PC-9 (cell line): ENCODE measurements around the gene KCNA2. TPM values are rescaled to one million over a fixed set of nuclear protein-coding genes. Genes with fewer than 3 reads are reported as not detected.

ENCODE experiments used
- BruUV-seq: library from RNA; stranded (reverse); fragments of 400-500 nt; replicated peaks from 2 replicates; lab custom pipeline; 2021; lab: Mats Ljungman, UMichigan
- CTCF ChIA-PET: fragments of 300-600 bp; sonication (Branson Sonifier 250); formaldehyde crosslinking; loops from one replicate; lab custom pipeline; 2022; ENCODE audit warnings: antibody characterized with exemption; lab: Charles Lee
- POLR2A ChIA-PET: fragments of 300-600 bp; sonication (Branson Sonifier 250); formaldehyde crosslinking; loops from one replicate; lab custom pipeline; 2022; ENCODE audit warnings: antibody characterized with exemption; ENCODE audit not compliant: unreplicated experiment; lab: Charles Lee
- DNase-seq, 2 experiments: peaks; one replicate each; pipeline versions ENCODE4 v3.0.0 to v3.0.0-alpha.2; 2015 to 2022; ENCODE audit warnings: mixed read lengths in 1 of 2
- H2AFZ ChIP-seq: fragments of 200-600 bp; sonication (generic); 2 replicates; pipeline ENCODE4 v1.8.1; 2017; ENCODE audit warnings: antibody characterized with exemption
- H3F3A ChIP-seq: fragments of 200-600 bp; sonication (generic); 2 replicates; pipeline ENCODE4 v1.8.1; 2017; ENCODE audit warnings: antibody characterized with exemption, mild to moderate bottlenecking, low read depth; ENCODE audit not compliant: insufficient read depth
- H3K27ac ChIP-seq: fragments of 200-600 bp; sonication (generic); 2 replicates; pipeline ENCODE4 v1.6.1; 2016; ENCODE audit warnings: mixed run types
- H3K27me3 ChIP-seq: fragments of 200-600 bp; sonication (generic); 2 replicates; pipeline ENCODE4 v1.6.1; 2016; ENCODE audit warnings: low read depth, mixed run types; ENCODE audit not compliant: insufficient read depth
- H3K36me3 ChIP-seq: fragments of 200-600 bp; sonication (generic); 2 replicates; pipeline ENCODE4 v1.6.1; 2016; ENCODE audit warnings: low read depth, mixed run types
- H3K4me1 ChIP-seq: fragments of 200-600 bp; sonication (generic); replicated peaks from 2 replicates; pipeline ENCODE4 v1.6.1; 2016; ENCODE audit warnings: mixed run types; ENCODE audit not compliant: insufficient read depth
- H3K4me2 ChIP-seq: fragments of 200-600 bp; sonication (generic); 2 replicates; pipeline ENCODE4 v1.6.1; 2017; ENCODE audit warnings: mixed run types
- H3K4me3 ChIP-seq: fragments of 200-600 bp; sonication (generic); 2 replicates; pipeline ENCODE4 v1.6.1; 2016; ENCODE audit warnings: mixed run types
- H3K79me2 ChIP-seq: fragments of 200-600 bp; sonication (generic); 2 replicates; pipeline ENCODE4 v1.6.1; 2017; ENCODE audit warnings: low read depth, mixed run types
- H3K9me2 ChIP-seq: fragments of 200-600 bp; sonication (generic); 2 replicates; pipeline ENCODE4 v1.8.1; 2017; ENCODE audit warnings: mild to moderate bottlenecking; ENCODE audit not compliant: insufficient read depth
- H3K9me3 ChIP-seq: fragments of 200-600 bp; sonication (generic); 2 replicates; pipeline ENCODE4 v1.8.1; 2016; ENCODE audit warnings: low read depth; ENCODE audit not compliant: insufficient read depth
- H4K20me1 ChIP-seq: fragments of 200-600 bp; sonication (generic); 2 replicates; pipeline ENCODE4 v1.8.1; 2017; ENCODE audit not compliant: insufficient read depth
- CTCF ChIP-seq: fragments of 200-600 bp; sonication (generic); conservative IDR thresholded peaks from 2 replicates; pipeline ENCODE4 v1.6.1; 2017; ENCODE audit warnings: mixed run types, antibody characterized with exemption, mild to moderate bottlenecking, moderate library complexity
- EZH2 ChIP-seq: fragments of 200-600 bp; sonication (generic); IDR thresholded peaks from 2 replicates; pipeline ENCODE4 v1.8.0; 2017; ENCODE audit warnings: antibody characterized with exemption, low read depth
- intact Hi-C: fragments of 100-400 bp; cut with micrococcal nuclease; formaldehyde crosslinking; loops from one replicate; pipeline ENCODE4 v1.10.0; 2022; ENCODE audit not compliant: unreplicated experiment
- total RNA-seq: library from RNA; stranded (reverse); gene quantifications from 2 replicates; pipeline ENCODE4 v1.2.3, GENCODE V29; 2021

Gene KCNA2
- total RNA-seq, 1 experiment from 2014 or later: not detected

GRCh38 chr1:110612060-110612745, 6.0 kb upstream of the KCNA2 start:
- no peaks in the 10 kb centered on the region for H3F3A ChIP-seq
- intact Hi-C loops: no loop called here
- no peak overlapping the region for H2AFZ ChIP-seq
- H4K20me1 ChIP-seq: no peaks in the 10 kb centered on the region
- no peaks in the 10 kb centered on the region for H3K79me2 ChIP-seq
- POLR2A ChIA-PET: no interaction called here
- no peak overlapping the region for H3K4me3 ChIP-seq
- H3K27me3 ChIP-seq: peaks cover 48% of the 10 kb centered on the region
- H3K4me2 ChIP-seq: no peak overlapping the region
- CTCF ChIA-PET: no interaction called here
- no peaks in the 10 kb centered on the region; the same call in 1 of the 2 replicates for H3K4me1 ChIP-seq
- DNase-seq: peak in 1 of 2 experiments; percentile 45
- H3K36me3 ChIP-seq: no peaks in the 10 kb centered on the region
- no peaks in the 10 kb centered on the region for H3K9me3 ChIP-seq
- BruUV-seq: no TSS peak
- no peaks in the 10 kb centered on the region for H3K9me2 ChIP-seq
- no peak for TF ChIP-seq EZH2
- TF ChIP-seq CTCF: no peak
- no peak overlapping the region for H3K27ac ChIP-seq

GRCh38 chr1:110610696-110611286, 4.6 kb upstream of the KCNA2 start:
- no peaks in the 10 kb centered on the region for H3K79me2 ChIP-seq
- TF ChIP-seq EZH2 (no peak), CTCF (no peak)
- intact Hi-C loops: no loop called here
- H3F3A ChIP-seq: no peaks in the 10 kb centered on the region
- H3K27me3 ChIP-seq: peaks cover 61% of the 10 kb centered on the region
- no peak overlapping the region for H3K4me2 ChIP-seq
- H4K20me1 ChIP-seq: no peaks in the 10 kb centered on the region
- ChIA-PET CTCF (interaction anchor here (0.7 kb wide), 1 partner anchor 202 kb away, joined by 4 read pairs; no protein-coding TSS in a partner anchor), POLR2A (no interaction called here)
- H3K4me3 ChIP-seq: no peak overlapping the region
- BruUV-seq: no TSS peak
- no peaks in the 10 kb centered on the region for H3K36me3 ChIP-seq
- H2AFZ ChIP-seq: no peak overlapping the region
- DNase-seq: no peak
- no peaks in the 10 kb centered on the region for H3K9me2 ChIP-seq
- H3K4me1 ChIP-seq: no peaks in the 10 kb centered on the region
- no peak overlapping the region for H3K27ac ChIP-seq
- no peaks in the 10 kb centered on the region for H3K9me3 ChIP-seq

GRCh38 chr1:110610084-110610483, 3.9 kb upstream of the KCNA2 start:
- Histone ChIP-seq H3K9me2 (no peaks in the 10 kb centered on the region), H3K9me3 (no peaks in the 10 kb centered on the region), H3K4me3 (no peak overlapping the region), H3K4me2 (no peak overlapping the region), H3K27me3 (peaks cover 68% of the 10 kb centered on the region), H3F3A (no peaks in the 10 kb centered on the region), H3K79me2 (no peaks in the 10 kb centered on the region), H3K27ac (no peak overlapping the region), H3K4me1 (no peaks in the 10 kb centered on the region), H4K20me1 (no peaks in the 10 kb centered on the region), H3K36me3 (no peaks in the 10 kb centered on the region), H2AFZ (no peak overlapping the region)
- intact Hi-C loops: no loop called here
- no peak for DNase-seq
- POLR2A ChIA-PET: interaction anchor here (0.6 kb wide), 1 partner anchor 73 kb away, joined by 3 read pairs; no protein-coding TSS in a partner anchor
- CTCF ChIA-PET: no interaction called here
- TF ChIP-seq EZH2: no peak
- no peak for TF ChIP-seq CTCF
- no TSS peak for BruUV-seq
